HEK293 (cell line): Measurements from ENCODE around the gene PALM3.

ENCODE experiments used
- AEBP2 ChIP-seq: fragments of 450-650 bp; formaldehyde crosslinking; IDR thresholded peaks from 2 replicates; pipeline ENCODE4 v1.5.1; 2016; ENCODE audit warnings: missing biosample characterization, missing genetic modification characterization, borderline replicate concordance
- BCL11A ChIP-seq: fragments of 450-650 bp; formaldehyde crosslinking; IDR thresholded peaks from 2 replicates; pipeline ENCODE4 v1.5.1; 2016; ENCODE audit warnings: low read depth, missing biosample characterization, missing genetic modification characterization
- BCL6B ChIP-seq: fragments of 450-650 bp; formaldehyde crosslinking; IDR thresholded peaks from 2 replicates; pipeline ENCODE4 v1.5.1; 2017; ENCODE audit warnings: missing biosample characterization, missing genetic modification characterization
- GLIS2 ChIP-seq: fragments of 450-650 bp; formaldehyde crosslinking; IDR thresholded peaks from 2 replicates; pipeline ENCODE4 v1.5.1; 2016; ENCODE audit warnings: missing biosample characterization, missing genetic modification characterization
- HIC1 ChIP-seq: fragments of 450-650 bp; formaldehyde crosslinking; IDR thresholded peaks from 2 replicates; pipeline ENCODE4 v1.5.1; 2016; ENCODE audit warnings: missing biosample characterization, missing genetic modification characterization
- HOXC10 ChIP-seq: sonication (generic); formaldehyde crosslinking; IDR thresholded peaks from 2 replicates; pipeline ENCODE4 v1.8.1; 2023; ENCODE audit warnings: mild to moderate bottlenecking, missing genetic modification reagents
- KLF7 ChIP-seq: fragments of 450-650 bp; formaldehyde crosslinking; IDR thresholded peaks from 2 replicates; pipeline ENCODE4 v1.5.1; 2016; ENCODE audit warnings: missing biosample characterization, missing genetic modification characterization, borderline replicate concordance
- OSR2 ChIP-seq: fragments of 450-650 bp; formaldehyde crosslinking; IDR thresholded peaks from 2 replicates; pipeline ENCODE4 v1.5.1; 2016; ENCODE audit warnings: missing biosample characterization, missing genetic modification characterization
- SCRT1 ChIP-seq: fragments of 450-650 bp; formaldehyde crosslinking; IDR thresholded peaks from 2 replicates; pipeline ENCODE4 v1.5.1; 2016; ENCODE audit warnings: missing biosample characterization, missing genetic modification characterization, borderline replicate concordance
- ZBTB20 ChIP-seq: fragments of 450-650 bp; formaldehyde crosslinking; IDR thresholded peaks from 2 replicates; pipeline ENCODE4 v1.5.1; 2016; ENCODE audit warnings: missing biosample characterization, missing genetic modification characterization
- ZBTB49 ChIP-seq: fragments of 450-650 bp; formaldehyde crosslinking; IDR thresholded peaks from 2 replicates; pipeline ENCODE4 v1.5.1; 2016; ENCODE audit warnings: missing biosample characterization, missing genetic modification characterization, low read depth
- ZNF157 ChIP-seq: fragments of 450-650 bp; formaldehyde crosslinking; IDR thresholded peaks from 2 replicates; pipeline ENCODE4 v1.5.1; 2016; ENCODE audit warnings: missing biosample characterization, missing genetic modification characterization
- ZNF266 ChIP-seq: fragments of 450-650 bp; formaldehyde crosslinking; IDR thresholded peaks from 2 replicates; pipeline ENCODE4 v1.5.1; 2016; ENCODE audit warnings: missing biosample characterization, missing genetic modification characterization, low read depth
- ZNF274 ChIP-seq, 2 experiments: fragments of 200-500 bp in 1 of 2; fragments of 450-650 bp in 1 of 2; sonication (Bioruptor generic) in 1 of 2; formaldehyde crosslinking in 1 of 2; IDR thresholded peaks; 2 replicates each; pipeline versions ENCODE4 v1.5.1 to v1.6.1; 2014 to 2016; ENCODE audit warnings: borderline replicate concordance in 1 of 2, inconsistent platforms in 1 of 2, low read length in 1 of 2, missing biosample characterization in 1 of 2, missing genetic modification characterization in 1 of 2
- ZNF350 ChIP-seq: fragments of 450-650 bp; formaldehyde crosslinking; IDR thresholded peaks from 2 replicates; pipeline ENCODE4 v1.5.0; 2017; ENCODE audit warnings: missing biosample characterization, mild to moderate bottlenecking, missing genetic modification characterization
- ZNF391 ChIP-seq: fragments of 450-650 bp; formaldehyde crosslinking; IDR thresholded peaks from 2 replicates; pipeline ENCODE4 v1.5.1; 2016; ENCODE audit warnings: low read depth, missing biosample characterization, missing genetic modification characterization, borderline replicate concordance
- ZNF433 ChIP-seq: fragments of 450-650 bp; formaldehyde crosslinking; IDR thresholded peaks from 2 replicates; pipeline ENCODE4 v1.5.1; 2016; ENCODE audit warnings: missing biosample characterization, missing genetic modification characterization, low read depth
- ZNF449 ChIP-seq: fragments of 450-650 bp; formaldehyde crosslinking; IDR thresholded peaks from 2 replicates; pipeline ENCODE4 v1.5.1; 2017; ENCODE audit warnings: missing biosample characterization, mild to moderate bottlenecking, missing genetic modification characterization, moderate library complexity
- ZNF530 ChIP-seq: fragments of 450-650 bp; formaldehyde crosslinking; IDR thresholded peaks from 2 replicates; pipeline ENCODE4 v1.5.1; 2016; ENCODE audit warnings: low read depth, missing biosample characterization, missing genetic modification characterization
- ZNF544 ChIP-seq: fragments of 450-650 bp; formaldehyde crosslinking; IDR thresholded peaks from 2 replicates; pipeline ENCODE4 v1.5.0; 2017; ENCODE audit warnings: missing biosample characterization, missing genetic modification characterization
- ZNF645 ChIP-seq: fragments of 450-650 bp; formaldehyde crosslinking; IDR thresholded peaks from 2 replicates; pipeline ENCODE4; 2016; ENCODE audit warnings: missing biosample characterization, missing genetic modification characterization
- ZNF660 ChIP-seq: fragments of 450-650 bp; IDR thresholded peaks from 2 replicates; pipeline ENCODE4 v1.5.1; 2018; ENCODE audit warnings: missing biosample characterization, mild to moderate bottlenecking, missing genetic modification characterization
- ZNF704 ChIP-seq: fragments of 450-650 bp; formaldehyde crosslinking; IDR thresholded peaks from 2 replicates; pipeline ENCODE4 v1.5.1; 2016; ENCODE audit warnings: missing biosample characterization, missing genetic modification characterization
- ZNF776 ChIP-seq: fragments of 450-650 bp; formaldehyde crosslinking; IDR thresholded peaks from 2 replicates; pipeline ENCODE4 v1.5.0; 2017; ENCODE audit warnings: missing biosample characterization, missing genetic modification characterization, borderline replicate concordance
- ZNF830 ChIP-seq: fragments of 450-650 bp; IDR thresholded peaks from 2 replicates; pipeline ENCODE4 v1.5.0; 2018; ENCODE audit warnings: missing biosample characterization, missing genetic modification characterization, low read depth, mild to moderate bottlenecking, moderate library complexity
- ZSCAN16 ChIP-seq: fragments of 450-650 bp; formaldehyde crosslinking; IDR thresholded peaks from 2 replicates; pipeline ENCODE4 v1.5.1; 2016; ENCODE audit warnings: missing biosample characterization, missing genetic modification characterization

PALM3 gene

GRCh38 chr19:14006766-14007562 is 54.9 kb downstream of the PALM3 start (continued):
- TF ChIP-seq ZNF274 (IDR thresholded peaks at IDR 0.05; ENCODE audit: low read length) (no peak), ZNF274 (tag by site-specific recombination; IDR thresholded peaks at IDR 0.05; ENCODE audit: borderline replicate concordance) (no peak), OSR2 (tag by site-specific recombination) (0 out of 2 replicates have a peak, but pooled peaks have one; percentile 20), ZNF433 (tag by site-specific recombination) (no peak), KLF7 (tag by site-specific recombination) (peak; percentile 83), ZNF544 (tag by site-specific recombination) (no peak), HIC1 (peak; percentile 84), AEBP2 (tag by site-specific recombination) (no peak), ZSCAN16 (tag by site-specific recombination) (peak; percentile 51; the same call in 1 of the 2 replicates), ZNF830 (no peak), ZNF660 (tag by site-specific recombination) (peak; percentile 81), HOXC10 (no peak), ZNF157 (tag by site-specific recombination) (no peak), ZNF266 (tag by site-specific recombination) (no peak), ZNF776 (no peak), ZNF391 (tag by site-specific recombination) (peak; percentile 98; the same call in 1 of the 2 replicates), BCL6B (tag by site-specific recombination) (no peak), SCRT1 (no peak), ZNF530 (tag by site-specific recombination) (no peak), GLIS2 (tag by site-specific recombination) (peak; percentile 81), BCL11A (tag by site-specific recombination) (peak; percentile 87), ZBTB20 (tag by site-specific recombination) (peak; percentile 90), ZNF704 (tag by site-specific recombination) (no peak), ZNF449 (tag by site-specific recombination) (peak; percentile 55; the same call in 1 of the 2 replicates), ZNF645 (tag by site-specific recombination) (peak; percentile 78; the same call in 1 of the 2 replicates), ZNF350 (tag by site-specific recombination) (no peak), ZBTB49 (no peak)
